WTC11 (cell line): ENCODE measurements around the gene FGF14.

ENCODE experiments used
- ATF3 ChIP-seq: sonication (generic); formaldehyde crosslinking; conservative IDR thresholded peaks from 2 replicates; pipeline ENCODE4 v1.8.1; 2022; ENCODE audit warnings: mild to moderate bottlenecking, missing genetic modification reagents
- CTCF ChIP-seq: fragments of 200-600 bp; IDR thresholded peaks from 2 replicates; pipeline ENCODE4 v1.8.0; 2022; ENCODE audit warnings: antibody characterized with exemption
- ETV6 ChIP-seq: sonication (generic); formaldehyde crosslinking; IDR thresholded peaks from 2 replicates; pipeline ENCODE4 v1.8.1; 2022; ENCODE audit warnings: mild to moderate bottlenecking, missing genetic modification reagents
- FOXJ3 ChIP-seq: sonication (generic); formaldehyde crosslinking; IDR thresholded peaks from 2 replicates; pipeline ENCODE4 v1.9.0; 2021; ENCODE audit warnings: missing genetic modification reagents, mild to moderate bottlenecking, borderline replicate concordance
- IRF2 ChIP-seq: sonication (generic); formaldehyde crosslinking; IDR thresholded peaks from 2 replicates; pipeline ENCODE4 v1.8.0; 2022; ENCODE audit warnings: low read depth, missing genetic modification reagents, borderline replicate concordance
- MAX ChIP-seq: sonication (generic); formaldehyde crosslinking; IDR thresholded peaks from 2 replicates; pipeline ENCODE4 v1.8.0; 2022; ENCODE audit warnings: mild to moderate bottlenecking, missing genetic modification reagents
- OVOL2 ChIP-seq: fragments of 250-450 bp; sonication (Bioruptor Pico); IDR thresholded peaks from 2 replicates; pipeline ENCODE4 v1.9.0; 2021; ENCODE audit warnings: mild to moderate bottlenecking, borderline replicate concordance
- USF2 ChIP-seq: sonication (generic); formaldehyde crosslinking; IDR thresholded peaks from 2 replicates; pipeline ENCODE4 v1.8.1; 2023; ENCODE audit warnings: mild to moderate bottlenecking, missing genetic modification reagents, moderate library complexity
- ZNF281 ChIP-seq: sonication (generic); formaldehyde crosslinking; IDR thresholded peaks from 2 replicates; pipeline ENCODE4 v1.8.0; 2023; ENCODE audit warnings: mild to moderate bottlenecking, missing genetic modification reagents

GRCh38 chr13:101738336-101738735 is 663.5 kb downstream of the FGF14 start:
- TF ChIP-seq IRF2, result no peak
- no peak for TF ChIP-seq FOXJ3 (CRISPR knock-in tag)
- no peak for TF ChIP-seq CTCF
- TF ChIP-seq ETV6 (CRISPR knock-in tag), result no peak
- TF ChIP-seq ATF3 (CRISPR knock-in tag), result no peak
- TF ChIP-seq USF2 (CRISPR knock-in tag), result no peak
- no peak for TF ChIP-seq ZNF281
- no peak for TF ChIP-seq MAX
- no peak for TF ChIP-seq OVOL2 (CRISPR knock-in tag)
